ENCODE measurements around the gene BMP6.

BMP6 gene

GRCh38 chr6:7832904-7833750, 107.2 kb downstream of the BMP6 start:
- no peak for DNase-seq (ENCODE audit: low read depth)

DNA sequence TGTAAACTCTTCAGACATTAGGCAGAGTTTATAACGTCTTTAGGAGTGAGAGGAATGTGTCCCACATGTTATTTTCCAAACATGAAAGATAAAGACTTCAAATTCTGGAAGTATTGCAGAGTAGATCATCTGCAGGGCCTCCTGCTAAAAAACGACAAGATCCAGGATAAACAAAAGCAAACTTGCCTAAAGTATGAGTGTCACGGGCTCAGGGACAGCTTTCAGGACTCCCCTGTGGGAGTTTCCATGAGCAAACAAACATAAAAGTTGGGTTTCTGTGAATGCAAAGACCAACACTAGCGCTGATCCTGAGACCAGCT, 107.8 kb downstream of the BMP6 start:
- no peak for DNase-seq (ENCODE audit: low read depth)

DNA sequence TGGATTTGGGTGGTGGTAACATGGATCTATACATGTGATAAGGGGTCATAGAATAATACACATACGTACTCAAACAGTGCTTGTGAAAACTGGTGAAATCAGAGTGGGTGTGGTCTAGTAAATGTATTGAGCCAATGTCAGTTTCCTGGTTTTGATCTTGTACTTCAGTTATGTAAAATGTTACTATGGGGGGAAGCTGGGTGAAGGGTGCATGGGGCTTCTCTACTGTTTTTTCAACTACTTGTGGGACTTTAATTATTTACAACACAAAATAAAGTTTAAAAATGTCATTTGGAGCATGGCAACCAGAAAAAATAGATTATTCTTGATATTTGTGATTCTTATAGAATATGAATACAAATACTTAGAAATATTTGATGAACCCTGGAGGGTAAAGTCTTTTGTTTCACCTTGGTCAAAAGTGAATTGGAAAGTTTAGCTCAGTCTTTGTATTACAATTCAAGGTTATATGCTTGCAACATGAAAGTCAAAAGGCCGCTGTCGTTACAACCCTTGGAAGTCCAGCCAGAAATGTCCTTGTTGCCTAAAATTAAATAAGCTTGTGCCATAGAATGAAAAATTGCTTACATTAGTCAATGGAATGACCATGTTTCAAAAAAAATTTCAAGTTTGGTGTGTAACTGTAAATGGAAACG, 110.6 kb downstream of the BMP6 start:
- DNase-seq (ENCODE audit: low read depth), result no peak

DNA sequence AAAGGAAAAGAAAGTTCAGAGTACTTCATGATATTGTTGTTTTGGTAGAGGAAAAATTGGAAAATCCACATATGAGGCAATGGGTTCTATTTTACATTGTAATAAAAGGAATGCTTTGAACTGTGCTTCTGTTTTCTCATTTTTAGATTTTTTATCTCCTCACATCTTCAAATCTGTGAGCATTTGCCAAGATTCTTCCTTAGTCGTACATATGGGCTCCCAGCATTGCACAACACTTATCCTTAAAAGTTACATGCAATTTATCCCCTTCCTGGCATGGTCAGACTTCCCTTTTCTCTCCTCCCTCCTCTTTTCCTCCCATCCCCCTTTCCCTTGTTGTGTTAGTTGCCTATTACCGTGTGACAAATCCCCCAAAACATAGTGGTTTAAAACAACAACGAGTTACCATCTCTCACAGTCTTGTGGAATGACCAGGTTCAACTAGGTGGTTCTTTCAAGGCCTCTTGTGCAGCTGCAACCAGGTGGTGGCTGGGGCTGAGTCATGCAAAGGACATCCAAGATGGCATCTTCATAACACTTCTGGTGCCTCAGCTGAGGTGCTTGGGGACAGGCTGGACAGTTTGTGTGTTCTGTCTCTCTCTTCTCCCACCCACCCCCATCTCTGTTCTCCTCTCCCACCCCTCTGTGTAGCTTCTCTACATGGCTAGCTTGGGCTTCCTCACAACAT, 116.0 kb downstream of the BMP6 start:
- no peak for DNase-seq (ENCODE audit: low read depth)

DNA sequence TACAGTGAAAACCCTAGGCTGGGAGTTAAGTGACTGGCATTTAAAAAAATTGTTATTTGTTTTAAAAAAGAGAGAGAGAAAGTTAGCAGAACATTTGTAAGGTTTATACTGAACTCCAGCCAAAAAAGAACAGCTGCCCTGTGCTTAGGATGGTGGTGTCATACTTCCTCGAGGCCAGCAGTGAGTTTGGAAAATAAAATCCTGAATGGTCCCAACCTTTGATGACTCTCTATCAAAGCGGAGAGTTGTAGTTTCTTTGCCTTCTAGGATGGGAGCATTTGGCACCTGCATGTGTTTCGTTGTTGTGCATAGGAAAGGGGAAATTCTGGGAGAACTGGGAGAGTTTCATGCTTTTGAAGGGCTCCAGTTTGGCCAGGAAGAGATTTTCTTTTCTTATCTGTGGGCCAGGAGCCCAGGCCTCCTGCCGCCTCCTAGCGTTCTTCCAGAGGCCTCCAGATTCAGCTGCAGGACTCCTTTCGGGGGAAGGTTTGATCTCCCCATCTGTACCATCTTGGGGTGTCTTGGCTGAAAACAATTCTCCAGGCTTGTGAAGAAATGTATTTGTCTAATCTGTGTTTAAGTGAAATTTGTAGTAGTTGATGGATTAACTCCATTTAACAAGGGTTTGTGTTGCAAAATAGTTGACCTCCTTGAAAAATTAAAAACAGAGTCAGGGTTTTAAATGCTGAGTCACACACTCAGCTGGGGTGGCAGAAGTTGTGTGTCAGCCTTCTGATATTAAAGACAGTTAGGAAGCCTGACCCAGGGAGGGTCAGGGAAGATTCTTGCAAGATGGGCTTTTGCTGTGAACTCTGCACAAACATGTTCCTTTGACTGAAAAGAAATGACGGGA, 121.3 kb downstream of the BMP6 start:
- DNase-seq (ENCODE audit: low read depth), result no peak

DNA sequence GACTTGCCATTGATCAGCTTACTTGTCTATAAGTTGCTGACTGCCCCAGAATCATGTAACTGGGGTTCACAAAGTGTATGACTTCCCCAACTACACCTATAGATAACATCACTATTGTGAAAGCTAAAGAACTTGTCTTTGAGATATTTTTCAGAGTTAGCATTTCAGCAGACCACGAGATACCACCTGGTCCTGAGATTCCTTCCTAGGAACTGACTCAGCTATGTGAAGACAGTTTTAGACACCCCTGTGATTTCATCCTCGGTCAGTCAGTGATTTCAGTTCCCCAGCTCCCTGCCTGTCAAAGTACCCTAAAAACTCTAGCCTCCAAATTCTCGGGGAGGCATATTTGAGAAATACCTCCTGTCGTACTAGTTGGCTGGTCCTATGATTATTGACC, 122.3 kb downstream of the BMP6 start:
- DNase-seq (ENCODE audit: low read depth), result no peak

DNA sequence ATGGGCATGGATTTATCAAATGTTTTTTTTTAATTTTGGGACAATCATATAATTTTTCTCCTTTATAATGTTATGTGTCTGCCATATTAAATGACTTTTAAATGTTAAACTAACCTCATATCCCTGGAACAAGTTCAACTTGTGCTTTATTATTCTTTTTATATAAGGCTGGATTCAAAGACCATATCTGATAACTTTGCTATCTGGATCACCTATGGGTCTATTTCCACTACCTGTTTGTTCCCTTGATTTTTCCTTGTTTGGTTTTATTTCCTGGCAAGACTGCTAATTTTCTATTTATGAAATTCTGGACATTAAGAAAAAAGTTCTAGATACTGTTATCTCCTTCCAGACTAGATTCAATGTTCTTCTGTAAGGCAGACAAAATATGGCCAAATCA, 125.9 kb downstream of the BMP6 start:
- DNase-seq (ENCODE audit: low read depth), result no peak

GRCh38 chr6:7859591-7859990, 133.7 kb downstream of the BMP6 start:
- DNase-seq (ENCODE audit: low read depth), result no peak

GRCh38 chr6:7865781-7866180, 139.9 kb downstream of the BMP6 start:
- DNase-seq (ENCODE audit: low read depth), result no peak

- DNase-seq (ENCODE audit: low read depth), result no peak
These were observed 140.6 kb downstream of the BMP6 start for GRCh38 chr6:7866526-7866925.

DNA sequence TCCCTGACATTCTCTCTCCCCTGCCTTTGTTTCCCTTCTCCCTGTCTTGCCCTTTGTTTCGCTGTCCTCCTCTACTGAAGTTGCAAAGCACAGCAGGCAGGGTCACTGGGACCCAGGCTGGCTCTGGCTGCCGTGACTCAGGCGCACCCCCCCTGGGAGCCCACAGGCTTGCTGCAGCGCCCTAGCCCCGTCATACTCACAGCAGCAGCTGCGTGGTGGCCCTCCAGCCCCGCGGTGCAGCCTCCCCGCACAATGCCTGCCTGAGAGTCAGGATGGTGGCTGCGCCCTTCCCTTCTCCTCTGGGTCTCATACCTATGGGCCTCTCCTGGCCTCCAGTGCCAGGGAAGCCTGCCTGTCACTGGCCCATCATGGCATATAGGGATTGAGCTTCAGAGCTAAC, 143.0 kb downstream of the BMP6 start:
- no peak for DNase-seq (ENCODE audit: low read depth)

DNA sequence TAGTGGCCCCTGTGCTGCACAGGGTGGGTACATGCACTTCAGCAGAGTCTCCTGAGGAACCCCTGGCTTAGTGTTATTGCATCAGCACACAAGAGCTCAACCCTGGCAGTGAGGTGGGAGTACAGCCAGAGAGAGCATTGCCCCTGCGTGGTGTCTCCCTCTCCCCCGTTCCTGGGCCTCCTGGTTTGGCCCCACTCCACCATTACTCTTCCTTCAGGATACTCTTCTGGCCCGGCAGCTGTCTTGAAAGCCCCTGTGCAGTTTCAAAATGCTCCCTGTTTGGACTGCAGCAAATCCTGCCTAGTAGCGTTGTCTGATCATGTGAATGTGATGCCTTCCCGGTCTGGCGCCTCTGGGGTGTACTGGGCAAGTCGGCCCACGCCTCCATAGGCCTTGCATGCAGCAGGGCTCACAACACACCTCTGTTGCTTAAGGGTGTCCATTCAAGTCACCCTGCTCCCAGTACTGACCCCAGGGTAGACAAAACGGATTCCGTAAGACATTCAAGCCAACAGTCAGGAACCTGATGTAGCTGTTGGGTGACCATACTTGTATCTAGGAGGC, 152.6 kb downstream of the BMP6 start:
- no peak for DNase-seq (ENCODE audit: low read depth)

GRCh38 chr6:7879043-7879442, 153.1 kb downstream of the BMP6 start:
- DNase-seq (ENCODE audit: low read depth), result no peak

DNA sequence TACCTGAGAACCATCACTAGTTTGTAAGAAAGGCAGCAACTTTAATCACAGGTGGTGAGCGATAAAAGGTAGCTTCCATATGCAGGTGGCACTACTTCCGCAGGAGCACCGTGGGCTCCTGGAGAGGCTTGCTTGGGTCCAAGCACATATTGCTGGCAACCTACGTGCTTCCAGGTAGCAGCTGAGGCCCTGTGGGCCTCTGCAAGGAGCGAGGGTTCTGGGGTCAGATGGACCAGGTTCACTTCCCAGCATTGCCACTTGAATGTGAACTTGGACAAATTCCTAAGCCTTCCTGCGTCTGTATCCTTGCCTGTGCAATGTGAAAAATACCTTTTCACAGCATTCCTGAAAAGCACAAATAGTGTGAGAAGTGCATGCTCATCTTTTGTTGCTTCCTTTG, 153.7 kb downstream of the BMP6 start:
- DNase-seq (ENCODE audit: low read depth), result no peak

DNA sequence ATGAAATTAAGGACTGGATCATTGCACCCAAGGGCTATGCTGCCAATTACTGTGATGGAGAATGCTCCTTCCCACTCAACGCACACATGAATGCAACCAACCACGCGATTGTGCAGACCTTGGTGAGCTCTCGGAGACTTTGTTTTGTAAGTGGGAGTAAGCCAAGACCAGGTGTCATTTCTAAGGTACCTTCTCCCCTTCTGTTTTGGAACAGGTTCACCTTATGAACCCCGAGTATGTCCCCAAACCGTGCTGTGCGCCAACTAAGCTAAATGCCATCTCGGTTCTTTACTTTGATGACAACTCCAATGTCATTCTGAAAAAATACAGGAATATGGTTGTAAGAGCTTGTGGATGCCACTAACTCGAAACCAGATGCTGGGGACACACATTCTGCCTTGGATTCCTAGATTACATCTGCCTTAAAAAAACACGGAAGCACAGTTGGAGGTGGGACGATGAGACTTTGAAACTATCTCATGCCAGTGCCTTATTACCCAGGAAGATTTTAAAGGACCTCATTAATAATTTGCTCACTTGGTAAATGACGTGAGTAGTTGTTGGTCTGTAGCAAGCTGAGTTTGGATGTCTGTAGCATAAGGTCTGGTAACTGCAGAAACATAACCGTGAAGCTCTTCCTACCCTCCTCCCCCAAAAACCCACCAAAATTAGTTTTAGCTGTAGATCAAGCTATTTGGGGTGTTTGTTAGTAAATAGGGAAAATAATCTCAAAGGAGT, 154.2 kb downstream of the BMP6 start:
- no peak for DNase-seq (ENCODE audit: low read depth)

GRCh38 chr6:7880718-7881107, 154.8 kb downstream of the BMP6 start:
- DNase-seq (ENCODE audit: low read depth), result no peak

DNA sequence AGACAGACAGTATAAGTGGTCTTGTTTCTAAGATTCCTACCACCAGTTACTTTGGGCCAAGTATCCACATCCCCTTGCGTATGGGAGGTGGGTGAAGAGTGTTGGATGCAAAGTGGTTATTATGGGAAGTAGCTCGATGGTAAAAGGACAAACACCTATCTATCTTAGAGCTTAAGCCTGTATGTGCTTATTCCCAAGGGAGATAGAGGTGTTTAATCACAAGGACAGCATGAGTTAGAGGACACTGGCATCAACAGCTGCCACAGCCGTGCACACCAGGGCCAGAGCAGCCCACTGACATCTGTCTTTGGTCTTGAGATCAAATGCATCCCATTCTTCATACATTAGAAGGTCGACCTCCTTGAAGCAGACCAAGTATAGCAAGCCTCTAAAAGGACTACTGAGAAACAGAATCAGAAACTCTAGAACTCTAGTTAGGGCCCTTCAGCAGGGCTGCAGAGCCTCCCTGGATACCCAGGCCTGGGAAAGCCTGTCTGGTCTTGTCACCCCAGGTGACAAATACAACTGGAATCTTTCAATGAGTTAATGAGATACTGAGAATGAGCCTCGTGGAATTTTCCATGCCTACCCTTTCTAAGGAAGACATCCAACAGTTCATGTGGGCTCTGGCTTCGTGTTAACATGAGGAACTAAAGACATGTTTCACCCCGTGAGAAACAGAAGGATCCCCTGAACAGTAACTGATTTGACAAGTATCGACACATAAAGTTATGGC, 156.0 kb downstream of the BMP6 start:
- DNase-seq (ENCODE audit: low read depth), result no peak

GRCh38 chr6:7882505-7883257, 156.8 kb downstream of the BMP6 start:
- no peak for DNase-seq (ENCODE audit: low read depth)

GRCh38 chr6:7883381-7883780, 157.5 kb downstream of the BMP6 start:
- no peak for DNase-seq (ENCODE audit: low read depth)

DNA sequence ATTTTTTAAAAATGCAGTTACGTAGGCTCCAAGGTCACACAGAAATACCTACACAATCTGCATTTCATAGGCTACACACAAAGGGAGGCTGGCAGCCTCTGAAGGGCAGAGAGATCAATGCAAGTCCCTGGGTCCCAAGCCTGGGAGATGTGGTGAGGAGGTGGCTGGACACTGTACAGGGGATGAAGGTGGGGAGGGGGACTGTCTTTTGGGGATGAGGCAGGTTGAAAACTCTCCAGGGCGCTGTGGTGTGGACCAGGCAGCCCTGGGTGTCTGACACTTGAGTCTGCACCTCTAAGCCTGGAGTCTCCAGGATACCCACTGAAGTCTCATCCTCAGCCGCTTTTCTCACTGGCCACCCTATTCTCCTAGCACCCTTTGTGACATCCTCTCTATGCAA, 160.2 kb downstream of the BMP6 start:
- no peak for DNase-seq (ENCODE audit: low read depth)

All from activated T-cell treated with anti-CD3 and anti-CD28 coated beads for 1 hour (primary cell).